Peyer's patch (tissue), 4 donors: ENCODE results near the gene HSD17B1. TPM values are rescaled to one million over a fixed set of nuclear protein-coding genes. Genes with fewer than 3 reads are reported as not detected.

Experiments
- DNase-seq, 3 donors: peaks; one replicate each; pipeline ENCODE4 v3.0.0-alpha.2; 2017 to 2019
- H3K27ac ChIP-seq, 4 donors: fragments of 200-600 bp; sonication (generic); one replicate each; pipeline ENCODE4 v1.5.1; 2016 to 2019
- H3K27me3 ChIP-seq, 2 donors: fragments of 200-600 bp; sonication (generic); one replicate each; pipeline ENCODE4 v1.5.1; 2019
- H3K36me3 ChIP-seq, 3 donors: fragments of 200-600 bp; sonication (generic); one replicate each; pipeline ENCODE4 v1.5.1; 2016 to 2019
- H3K4me1 ChIP-seq, 4 donors: fragments of 200-600 bp; sonication (generic); one replicate each; pipeline ENCODE4 v1.5.1; 2016 to 2019
- H3K4me3 ChIP-seq, 4 donors: fragments of 200-600 bp; sonication (generic); 1 replicate in 3 of 4; 2 replicates in 1 of 4; pipeline ENCODE4 v1.5.1; 2016 to 2019; ENCODE audit warnings: mild to moderate bottlenecking in 1 of 4
- H3K9me3 ChIP-seq, 4 donors: fragments of 200-600 bp; sonication (generic); one replicate each; pipeline ENCODE4 v1.5.1; 2016 to 2019; ENCODE audit warnings: mild to moderate bottlenecking in 1 of 4
- POLR2A ChIP-seq, 2 donors: fragments of 450-650 bp; IDR thresholded peaks; one replicate each; pipeline ENCODE4 v1.5.1; 2017; ENCODE audit warnings: antibody characterized with exemption in 2 of 2, mild to moderate bottlenecking in 2 of 2, moderate library complexity in 2 of 2
- total RNA-seq, 4 donors: library from RNA; depleted of rRNA; stranded (reverse); fragments of >200 nt; gene quantifications; one replicate each; pipeline ENCODE4 v1.1.0, GENCODE V29; 2016
- TF ChIP-seq, protein P1 (sequence below), 6 experiments: fragments of 450-650 bp in 4 of 6; fragments of 200-600 bp in 2 of 6; sonication (generic) in 1 of 6; IDR thresholded peaks; one replicate each; pipeline ENCODE4 v1.5.1; 2017 to 2019; ENCODE audit warnings: antibody characterized with exemption in 6 of 6, mild to moderate bottlenecking in 3 of 6, moderate library complexity in 1 of 6

HSD17B1 gene
- total RNA-seq, 4 donors from 2014 or later: 0.94 to 3.9 (median 1.7) TPM; not detected in 1

DNA sequence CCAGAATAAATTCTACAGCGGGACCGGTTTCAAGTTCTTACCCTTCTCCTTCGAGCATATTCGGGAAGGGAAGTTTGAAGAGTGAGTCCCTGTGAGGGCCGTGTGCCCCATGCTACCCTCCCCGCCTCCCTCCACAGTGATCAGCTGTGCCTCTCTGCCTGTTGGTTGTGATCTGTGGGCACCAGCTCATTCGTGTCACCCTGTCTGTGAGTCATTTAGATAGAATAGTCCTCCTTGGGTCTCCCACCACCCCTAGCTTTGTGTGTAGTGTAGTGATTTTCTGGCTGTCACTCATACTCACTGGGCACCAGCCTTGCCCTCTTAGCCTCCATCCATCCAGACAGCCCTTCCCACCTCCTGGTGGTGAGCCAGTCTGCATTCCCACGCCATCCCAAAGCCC lies 31.7 kb upstream of the HSD17B1 start:
- peak overlapping the region; percentile 68 to 95 (median 86) for H3K27ac ChIP-seq
- H3K9me3 ChIP-seq: no peaks in the 10 kb centered on the region
- H3K36me3 ChIP-seq: peaks cover 0 to 22% (median 0%) of the 10 kb centered on the region in 3 donors
- H3K4me1 ChIP-seq: peaks cover 0 to 67% (median 15%) of the 10 kb centered on the region in 4 donors
- TF ChIP-seq, protein P1, sequence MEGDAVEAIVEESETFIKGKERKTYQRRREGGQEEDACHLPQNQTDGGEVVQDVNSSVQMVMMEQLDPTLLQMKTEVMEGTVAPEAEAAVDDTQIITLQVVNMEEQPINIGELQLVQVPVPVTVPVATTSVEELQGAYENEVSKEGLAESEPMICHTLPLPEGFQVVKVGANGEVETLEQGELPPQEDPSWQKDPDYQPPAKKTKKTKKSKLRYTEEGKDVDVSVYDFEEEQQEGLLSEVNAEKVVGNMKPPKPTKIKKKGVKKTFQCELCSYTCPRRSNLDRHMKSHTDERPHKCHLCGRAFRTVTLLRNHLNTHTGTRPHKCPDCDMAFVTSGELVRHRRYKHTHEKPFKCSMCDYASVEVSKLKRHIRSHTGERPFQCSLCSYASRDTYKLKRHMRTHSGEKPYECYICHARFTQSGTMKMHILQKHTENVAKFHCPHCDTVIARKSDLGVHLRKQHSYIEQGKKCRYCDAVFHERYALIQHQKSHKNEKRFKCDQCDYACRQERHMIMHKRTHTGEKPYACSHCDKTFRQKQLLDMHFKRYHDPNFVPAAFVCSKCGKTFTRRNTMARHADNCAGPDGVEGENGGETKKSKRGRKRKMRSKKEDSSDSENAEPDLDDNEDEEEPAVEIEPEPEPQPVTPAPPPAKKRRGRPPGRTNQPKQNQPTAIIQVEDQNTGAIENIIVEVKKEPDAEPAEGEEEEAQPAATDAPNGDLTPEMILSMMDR (IDR thresholded peaks at IDR 0.05): no peak
- no peak for TF ChIP-seq POLR2A (IDR thresholded peaks at IDR 0.05)
- no peak for DNase-seq
- H3K4me3 ChIP-seq: no peak overlapping the region
- no peaks in the 10 kb centered on the region for H3K27me3 ChIP-seq

DNA sequence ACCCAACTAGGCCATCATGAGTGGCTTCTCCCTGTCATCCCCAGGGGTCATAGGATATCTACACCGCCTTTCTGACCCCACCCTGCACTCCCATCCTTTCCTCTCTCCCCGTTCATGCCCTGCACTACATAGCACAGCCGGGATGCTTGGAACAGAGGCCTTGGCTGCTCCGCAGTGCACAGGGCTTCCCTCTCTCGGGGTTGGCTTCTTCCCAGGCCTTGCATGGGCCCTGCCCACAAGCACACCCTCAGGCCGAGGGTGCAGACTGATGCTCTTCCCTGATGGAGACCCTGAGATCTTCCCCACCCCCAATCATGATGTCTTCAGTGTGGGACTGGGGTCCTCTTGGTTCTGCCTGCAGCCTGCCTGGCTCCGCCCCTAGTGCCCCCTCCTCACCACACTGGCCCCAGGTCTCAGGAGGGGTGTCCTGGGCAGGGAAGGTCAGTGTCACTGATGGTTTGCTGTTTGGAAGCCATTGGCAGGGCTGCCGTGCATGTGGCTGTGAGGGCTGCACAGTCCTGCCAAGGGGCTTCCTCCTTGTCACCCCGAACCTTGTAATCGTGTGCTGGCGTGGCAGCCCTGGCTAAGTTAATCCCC lies 31.0 kb upstream of the HSD17B1 start:
- Histone ChIP-seq H3K4me1 (peaks cover 0 to 74% (median 18%) of the 10 kb centered on the region in 4 donors), H3K36me3 (peaks cover 0 to 16% (median 0%) of the 10 kb centered on the region in 3 donors), H3K9me3 (no peaks in the 10 kb centered on the region), H3K4me3 (no peak overlapping the region), H3K27me3 (no peaks in the 10 kb centered on the region), H3K27ac (peak overlapping the region; percentile 68 to 95 (median 86))
- DNase-seq: no peak
- no peak for TF ChIP-seq POLR2A (IDR thresholded peaks at IDR 0.05)
- TF ChIP-seq, protein P1 (IDR thresholded peaks at IDR 0.05): no peak

DNA sequence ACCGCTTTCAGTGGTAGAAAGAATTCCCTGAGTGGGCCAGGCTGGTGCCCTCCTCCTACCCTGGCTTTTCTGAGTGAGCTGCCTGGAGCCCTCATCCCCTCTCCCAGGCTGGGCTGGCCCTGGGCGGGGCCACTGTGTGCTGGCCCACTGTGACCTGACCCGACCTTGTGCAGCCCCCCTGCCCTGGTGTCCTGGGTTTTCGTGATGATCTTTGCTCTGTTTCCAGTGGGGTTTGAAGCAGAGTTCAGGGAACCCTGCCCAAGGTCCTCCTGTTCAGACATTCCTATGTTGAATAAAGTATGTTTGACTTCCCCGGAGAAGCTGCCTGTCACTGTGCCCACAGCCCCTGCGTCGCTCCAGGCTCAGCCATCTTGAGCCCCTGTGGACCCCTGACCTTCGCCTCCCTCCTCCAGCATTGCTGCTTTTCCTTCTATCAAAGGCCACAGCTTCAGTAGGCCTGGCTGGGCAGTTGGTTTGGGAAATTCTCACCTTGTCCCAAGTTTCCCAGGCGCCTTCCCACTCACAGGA lies 30.4 kb upstream of the HSD17B1 start:
- Histone ChIP-seq H3K36me3 (peaks cover 0 to 15% (median 0%) of the 10 kb centered on the region in 3 donors), H3K4me1 (peaks cover 0 to 74% (median 18%) of the 10 kb centered on the region in 4 donors), H3K27ac (peak overlapping the region; percentile 68 to 95 (median 86)), H3K4me3 (no peak overlapping the region), H3K27me3 (no peaks in the 10 kb centered on the region), H3K9me3 (no peaks in the 10 kb centered on the region)
- TF ChIP-seq POLR2A (IDR thresholded peaks at IDR 0.05): no peak
- TF ChIP-seq, protein P1 (IDR thresholded peaks at IDR 0.05): no peak
- no peak for DNase-seq

DNA sequence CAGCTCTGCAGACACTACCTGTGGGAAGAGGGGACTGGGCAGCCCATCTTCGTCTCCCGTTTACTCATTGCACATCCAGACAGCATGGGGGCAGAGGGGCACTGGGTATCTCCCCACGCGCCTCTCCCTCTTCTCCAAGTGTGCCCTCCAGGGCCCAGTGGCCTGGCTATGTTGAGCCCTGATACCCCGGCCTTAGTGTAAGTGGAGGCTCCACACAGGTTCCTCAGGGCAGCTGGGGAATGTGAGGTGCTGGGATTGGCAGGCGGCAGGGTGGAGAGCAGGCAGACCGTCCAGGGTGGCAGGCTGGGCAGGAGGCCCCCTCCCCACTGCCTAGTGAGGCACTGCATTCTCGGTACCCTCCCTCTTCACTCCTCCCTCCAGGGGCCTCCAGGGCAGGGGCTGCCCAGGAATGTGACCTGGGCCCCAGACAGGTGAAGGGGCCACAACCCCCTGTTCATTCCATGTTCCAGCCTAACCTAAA lies 29.9 kb upstream of the HSD17B1 start:
- H3K27me3 ChIP-seq: no peaks in the 10 kb centered on the region
- peaks cover 0 to 15% (median 0%) of the 10 kb centered on the region in 3 donors for H3K36me3 ChIP-seq
- TF ChIP-seq POLR2A (IDR thresholded peaks at IDR 0.05): no peak
- peaks cover 0 to 70% (median 17%) of the 10 kb centered on the region in 4 donors for H3K4me1 ChIP-seq
- H3K9me3 ChIP-seq: no peaks in the 10 kb centered on the region
- peak overlapping the region; percentile 68 to 95 (median 86) for H3K27ac ChIP-seq
- DNase-seq: no peak
- H3K4me3 ChIP-seq: no peak overlapping the region

DNA sequence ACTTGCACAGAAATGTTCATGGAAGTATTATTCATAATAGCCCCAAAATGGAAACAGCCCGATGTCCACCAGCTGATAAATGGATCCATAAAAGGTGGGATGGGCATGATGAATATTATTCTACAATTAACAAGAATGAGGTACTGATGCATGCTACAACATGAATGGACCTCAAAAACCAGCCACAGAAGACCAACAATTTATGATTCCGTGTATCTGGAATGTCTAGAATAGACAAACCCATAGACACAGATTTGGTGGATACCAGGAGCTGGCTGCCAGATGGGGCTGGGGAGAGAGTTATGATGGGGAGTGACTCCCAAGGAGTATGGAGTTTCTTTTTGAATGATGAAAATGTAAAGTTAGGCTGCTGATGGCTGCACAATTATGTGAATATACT lies 27.5 kb upstream of the HSD17B1 start:
- no peak overlapping the region for H3K4me3 ChIP-seq
- H3K27me3 ChIP-seq: no peaks in the 10 kb centered on the region
- DNase-seq: no peak
- no peaks in the 10 kb centered on the region for H3K9me3 ChIP-seq
- peaks cover 0 to 47% (median 10%) of the 10 kb centered on the region in 4 donors for H3K4me1 ChIP-seq
- TF ChIP-seq, protein P1 (IDR thresholded peaks at IDR 0.05): no peak
- no peak for TF ChIP-seq POLR2A (IDR thresholded peaks at IDR 0.05)
- H3K36me3 ChIP-seq: peaks cover 0 to 15% (median 0%) of the 10 kb centered on the region in 3 donors
- H3K27ac ChIP-seq: no peak overlapping the region

DNA sequence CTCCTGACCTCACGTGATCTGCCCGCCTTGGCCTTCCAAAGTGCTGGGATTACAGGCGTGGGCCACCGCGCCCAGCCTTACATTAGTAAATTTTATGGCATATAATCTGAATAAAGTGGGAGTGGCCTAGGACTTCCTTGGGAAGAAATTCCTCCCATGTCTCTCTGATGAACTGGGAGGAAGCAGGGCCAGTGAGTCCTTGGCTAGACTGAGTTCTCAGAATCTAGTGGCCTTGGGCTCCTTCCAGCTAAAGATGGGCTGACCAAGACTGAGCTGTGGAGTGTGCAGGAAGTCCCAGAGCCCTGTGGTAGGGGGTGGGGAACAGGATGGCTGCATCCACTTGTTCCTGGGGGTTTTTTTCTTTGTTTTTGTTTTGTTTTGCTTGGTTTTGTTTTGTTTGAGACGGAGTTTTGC lies 26.7 kb upstream of the HSD17B1 start:
- TF ChIP-seq POLR2A (IDR thresholded peaks at IDR 0.05): no peak
- TF ChIP-seq, protein P1 (IDR thresholded peaks at IDR 0.05): no peak
- Histone ChIP-seq H3K27me3 (no peaks in the 10 kb centered on the region), H3K9me3 (no peaks in the 10 kb centered on the region), H3K4me3 (no peak overlapping the region), H3K36me3 (peaks cover 0 to 13% (median 0%) of the 10 kb centered on the region in 3 donors), H3K4me1 (peaks cover 0 to 42% (median 10%) of the 10 kb centered on the region in 4 donors), H3K27ac (peak overlapping the region in 2 of 4 donors; percentile 28 to 51)
- no peak for DNase-seq
